ENCODE results near the gene SHISA6.

- TF ChIP-seq CTCF (IDR thresholded peaks at IDR 0.05) (no peak), POLR2A (IDR thresholded peaks at IDR 0.05) (no peak)
These were observed 309.4 kb downstream of the SHISA6 start for GRCh38 chr17:11550431-11550830.

Data from heart left ventricle (tissue), 13 donors.